GM18511 (cell line): Measurements from ENCODE around the gene NANOS2.

Source experiments
- ATAC-seq: cut with Tn5 transposase; IDR thresholded peaks from one replicate; pipeline ENCODE4 v1.9.1; 2021; ENCODE audit warnings: mild to moderate bottlenecking, moderate library complexity; ENCODE audit not compliant: unreplicated experiment

The NANOS2 gene

DNA sequence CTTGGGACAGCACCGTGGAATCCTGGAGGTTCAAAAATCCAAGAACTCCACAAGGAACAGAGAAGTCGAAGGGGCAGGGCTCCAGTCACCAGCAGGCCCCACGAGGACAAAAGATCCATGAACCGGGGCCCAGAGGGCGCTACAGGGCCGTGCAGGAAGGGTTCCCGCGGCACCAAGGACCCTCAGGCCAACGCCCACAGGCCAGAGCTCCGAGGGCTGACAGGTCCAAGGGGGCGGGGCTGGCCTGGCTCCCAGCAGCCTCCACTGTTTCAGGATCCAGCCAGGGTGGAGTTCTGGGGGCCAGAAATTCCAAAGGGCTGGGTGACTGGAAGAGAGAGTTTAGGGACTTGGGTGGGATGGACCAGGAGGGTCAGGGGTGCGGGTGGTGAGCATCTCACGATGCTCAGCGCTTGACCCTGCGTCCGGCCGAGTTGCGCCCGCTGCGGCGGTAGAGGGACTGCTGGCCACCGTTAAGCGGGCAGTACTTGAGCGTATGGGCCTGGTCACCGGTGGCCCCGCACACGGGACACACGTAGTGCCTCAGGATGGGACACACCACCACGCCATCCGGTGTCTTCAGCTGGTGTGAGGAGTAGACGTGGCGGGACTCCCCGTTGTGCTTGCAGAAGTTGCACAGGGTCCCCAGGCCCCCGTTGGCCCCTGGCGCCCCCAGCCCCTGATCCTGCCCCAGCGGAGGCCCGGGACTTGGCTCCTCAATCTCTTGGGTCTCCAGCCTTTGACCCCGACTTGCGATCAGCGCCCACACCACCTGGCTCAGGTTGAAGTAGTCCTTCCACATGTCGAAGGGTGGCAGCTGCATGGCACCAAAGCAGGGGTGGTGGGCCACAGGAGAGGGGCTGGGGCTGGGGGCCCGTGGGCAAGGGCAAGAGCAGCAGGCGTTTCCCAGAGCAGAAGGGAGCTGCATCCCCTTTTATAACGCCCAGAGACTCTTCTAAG, at the start of gene NANOS2:
NANOS2 (minus strand) TSS at position 905 of the 957 bp plus-strand sequence; CDS start at position 820, 85 bp downstream.
- ATAC-seq = no peak

- ATAC-seq = no peak
Measured at GRCh38 chr19:45962021-45962420, 47.4 kb upstream of the NANOS2 start.

GRCh38 chr19:45960595-45961235, 46.1 kb upstream of the NANOS2 start:
- ATAC-seq = no peak

DNA sequence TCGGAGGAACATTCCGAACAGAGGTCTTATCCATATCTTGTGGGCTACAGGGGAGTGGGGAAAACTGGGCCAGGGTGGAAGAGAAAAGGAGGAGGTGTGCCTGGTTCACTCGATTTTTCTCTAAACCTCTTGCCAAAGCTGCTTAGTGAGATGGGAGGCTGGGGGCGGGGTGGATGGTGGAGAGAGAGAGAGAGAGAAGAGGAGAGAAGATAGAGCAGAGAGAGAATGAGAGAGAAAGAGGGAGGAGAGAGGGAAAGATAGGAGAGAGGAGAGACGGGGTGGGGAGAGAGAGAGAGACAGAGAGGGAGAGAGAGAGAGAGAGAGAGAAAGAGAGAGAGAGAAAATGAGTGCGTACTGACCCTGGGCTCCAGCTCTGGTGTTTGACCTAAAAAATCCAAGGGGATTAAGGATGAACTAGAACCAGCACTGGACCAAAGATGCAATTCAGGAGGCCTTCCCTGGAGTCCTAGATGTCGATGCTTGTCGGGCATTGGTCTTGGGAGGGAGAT, 45.0 kb upstream of the NANOS2 start:
- ATAC-seq = no peak

GRCh38 chr19:45958769-45959516, 44.4 kb upstream of the NANOS2 start:
- no peak for ATAC-seq

- no peak for ATAC-seq
Measured at GRCh38 chr19:45958320-45958719, 43.7 kb upstream of the NANOS2 start.

DNA sequence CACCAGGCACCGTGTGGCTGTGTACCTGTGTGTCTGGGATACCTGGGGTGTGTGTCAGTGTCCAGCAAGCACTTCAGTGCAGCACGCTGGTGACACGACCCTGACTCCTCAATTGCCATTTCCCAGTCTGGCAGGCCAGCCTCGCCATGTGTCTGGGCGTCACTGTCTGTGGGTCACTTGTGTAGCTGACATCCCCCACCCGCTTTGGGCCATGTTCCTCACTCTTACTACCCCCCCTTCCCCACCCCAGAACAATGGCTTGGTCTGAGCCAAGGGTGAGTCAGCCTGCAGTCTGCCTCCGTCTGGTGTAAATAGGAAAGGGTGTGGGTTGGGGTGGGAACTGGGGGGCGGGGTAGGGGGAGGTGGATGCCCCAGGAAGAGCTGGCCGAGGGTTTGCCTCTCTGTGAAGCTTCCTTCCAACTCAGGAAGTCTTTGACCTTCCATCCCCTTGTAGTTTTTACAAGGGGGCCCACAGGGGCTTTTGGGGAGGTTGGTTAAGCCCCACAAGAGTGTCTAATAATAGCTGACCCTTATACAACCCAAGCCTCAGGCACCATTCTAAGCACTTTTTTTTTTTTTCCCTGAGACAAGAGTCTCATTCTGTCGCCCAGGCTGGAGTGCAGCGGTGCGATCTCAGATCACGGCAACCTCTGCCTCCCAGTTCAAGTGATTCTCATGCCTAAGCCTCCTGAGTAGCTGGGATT, 41.5 kb upstream of the NANOS2 start:
- no peak for ATAC-seq

- no peak for ATAC-seq
Measured at GRCh38 chr19:45954156-45954555, 39.6 kb upstream of the NANOS2 start.

GRCh38 chr19:45953676-45954075, 39.1 kb upstream of the NANOS2 start:
- no peak for ATAC-seq

- ATAC-seq = no peak
Measured at GRCh38 chr19:45952686-45953505, 38.3 kb upstream of the NANOS2 start.

GRCh38 chr19:45952341-45952685, 37.7 kb upstream of the NANOS2 start:
- no peak for ATAC-seq

DNA sequence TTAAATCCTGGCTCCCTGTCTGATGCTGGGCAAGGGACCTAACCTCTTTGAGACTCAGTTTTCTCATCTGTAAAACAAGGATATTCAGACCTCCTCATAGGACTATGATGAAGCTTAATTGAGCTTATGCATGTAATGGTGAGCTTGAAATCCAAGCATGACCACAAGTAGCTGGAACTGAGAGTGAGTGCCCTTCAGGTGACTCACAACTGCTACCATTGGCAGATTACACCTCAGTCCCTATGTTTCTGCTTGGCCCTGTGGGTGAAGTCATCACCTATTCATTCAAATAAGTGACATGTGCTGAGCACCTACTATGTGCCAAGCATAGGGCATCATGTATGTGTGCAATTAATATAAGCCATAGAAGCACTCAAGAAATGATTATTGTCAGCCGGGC, 33.3 kb upstream of the NANOS2 start:
- no peak for ATAC-seq

DNA sequence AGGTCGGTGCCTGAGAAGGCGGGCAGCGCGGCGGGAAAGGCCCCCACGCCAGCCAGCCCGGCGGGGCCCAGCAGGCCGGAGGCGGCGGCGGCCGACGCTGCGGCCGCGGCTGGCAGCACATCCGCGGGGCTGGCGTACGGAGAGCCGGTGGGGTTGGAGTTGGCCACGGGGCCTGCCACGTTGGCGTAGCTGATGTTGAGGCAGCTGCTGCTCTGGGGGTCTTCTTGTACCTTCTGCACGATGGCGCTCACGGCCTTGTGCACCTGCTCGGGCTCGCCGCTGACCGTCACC, 25.9 kb upstream of the NANOS2 start:
- no peak for ATAC-seq

- ATAC-seq = no peak
Measured at GRCh38 chr19:45939792-45940514, 25.4 kb upstream of the NANOS2 start.

DNA sequence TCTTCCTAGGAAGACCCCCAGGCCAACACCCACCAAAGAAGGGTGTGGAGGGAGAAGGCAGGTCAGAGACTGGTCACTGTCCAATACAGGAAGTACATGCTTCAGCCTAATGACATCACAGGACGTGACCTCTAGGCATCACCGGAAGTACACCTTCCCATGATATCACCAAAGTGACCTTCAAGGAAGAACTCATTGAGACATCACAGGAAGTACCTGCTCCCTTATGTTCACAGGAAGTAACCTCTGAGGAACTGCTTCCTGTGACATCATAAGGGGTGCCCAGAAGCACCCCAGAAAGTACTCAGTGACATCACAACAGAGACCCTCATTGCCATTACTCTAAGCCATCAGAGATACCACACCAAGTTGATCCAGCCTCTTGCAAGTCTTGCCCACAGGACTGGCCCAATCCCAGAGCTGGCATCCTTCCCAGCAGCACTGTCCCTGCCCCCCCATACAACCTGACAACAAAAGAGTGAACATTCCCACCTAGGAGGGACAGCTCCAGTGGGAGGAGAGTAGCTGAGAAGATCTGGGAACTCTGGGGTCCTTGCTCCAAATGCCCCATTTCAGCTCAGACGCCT, 24.2 kb upstream of the NANOS2 start:
- no peak for ATAC-seq

GRCh38 chr19:45935267-45935666, 20.7 kb upstream of the NANOS2 start:
- no peak for ATAC-seq

DNA sequence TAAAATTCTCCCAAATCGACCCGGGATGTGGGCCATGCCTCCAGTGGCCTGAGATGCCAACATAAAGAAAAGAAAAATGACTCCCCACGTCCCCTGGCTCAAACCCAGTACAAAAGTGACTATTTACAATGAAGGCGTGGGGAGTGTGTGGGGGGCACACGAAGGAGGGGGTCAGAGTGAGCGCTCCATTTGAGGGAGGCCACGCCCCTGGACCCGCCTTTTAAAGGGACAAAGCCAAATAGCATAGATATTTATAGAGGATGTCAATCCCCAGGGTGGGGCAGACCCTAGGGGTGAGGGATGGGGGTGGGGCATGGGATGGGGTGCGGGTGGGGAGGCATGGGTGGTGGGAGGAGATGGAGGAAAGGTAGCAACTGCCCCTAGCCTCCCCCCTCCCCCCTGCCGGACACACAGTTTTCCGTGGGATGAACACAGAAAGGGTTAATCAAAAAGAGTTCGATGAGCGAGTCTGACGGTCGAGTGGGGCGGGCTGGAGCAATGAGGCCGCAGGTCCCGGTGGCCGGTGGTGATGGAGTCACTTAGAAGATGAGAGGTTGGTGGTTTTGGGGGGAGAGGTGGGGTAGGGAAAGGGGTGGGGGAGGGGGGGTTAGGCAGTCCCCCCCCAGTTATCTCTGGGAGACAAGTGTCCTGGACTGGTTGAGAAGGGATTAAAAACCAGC, 20.1 kb upstream of the NANOS2 start:
- no peak for ATAC-seq

DNA sequence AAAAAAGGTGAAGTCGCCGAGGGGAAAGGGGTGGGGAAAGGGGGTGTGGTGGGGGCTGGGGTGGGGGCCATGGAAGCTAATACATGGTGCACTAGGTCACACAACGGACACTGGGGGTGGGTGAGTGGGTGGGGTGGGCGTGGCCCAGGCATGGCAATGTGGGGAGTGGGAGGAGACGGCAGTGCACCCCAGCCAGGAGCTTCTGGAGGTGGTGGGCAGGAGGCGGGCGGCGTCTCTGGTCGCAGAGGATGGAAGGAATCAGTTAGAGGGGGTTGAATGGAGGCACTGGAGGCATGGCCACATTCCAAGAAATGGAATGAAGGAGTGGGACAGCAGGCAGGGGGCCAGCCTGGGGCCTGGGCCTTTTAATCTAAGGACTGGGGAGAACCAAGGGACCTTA, 19.2 kb upstream of the NANOS2 start:
- ATAC-seq = no peak

DNA sequence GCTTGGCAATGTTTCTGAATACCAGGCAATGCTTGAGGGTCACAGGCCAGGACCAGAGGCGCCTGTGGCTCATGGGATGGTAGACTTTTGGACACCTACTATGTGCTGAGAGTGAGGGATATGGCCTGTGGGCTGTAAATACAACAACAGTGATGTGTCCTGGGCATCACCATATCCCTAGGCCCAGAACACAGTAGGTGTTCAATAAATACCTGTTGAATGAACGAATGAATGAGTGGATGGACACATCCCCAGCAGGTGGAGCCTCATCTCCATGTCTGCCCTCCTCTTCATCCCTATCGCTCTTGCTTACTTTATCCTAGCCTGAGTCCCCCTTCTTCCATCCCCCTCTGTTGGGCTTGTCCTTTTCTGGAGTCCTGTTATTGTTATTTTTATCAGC, 16.5 kb upstream of the NANOS2 start:
- no peak for ATAC-seq
